ENCODE data around the gene ATP1B1. TPM values are rescaled to one million over a fixed set of nuclear protein-coding genes. Genes with fewer than 3 reads are reported as not detected.

ATP1B1 gene
- total RNA-seq, 2 experiments from 2014 or later: 12.2 to 13.3 TPM

DNA sequence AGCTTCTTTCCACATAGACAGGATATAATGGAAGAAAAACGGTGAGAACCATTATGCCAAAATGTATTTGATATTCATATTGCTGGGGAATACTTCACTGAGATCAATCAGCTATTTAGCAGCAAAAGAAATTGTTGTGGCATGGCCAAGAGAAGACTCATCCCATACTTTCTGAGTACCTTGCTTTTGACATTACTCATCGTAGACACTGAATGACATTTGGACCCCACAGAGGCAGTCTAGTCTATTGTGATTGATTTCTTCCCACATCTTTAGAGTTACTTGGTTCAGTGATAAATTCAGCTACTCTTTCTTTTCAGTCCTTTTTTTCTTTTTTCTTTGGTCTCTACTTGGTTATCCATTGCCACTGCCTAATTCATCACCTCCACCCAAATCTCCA, 22.1 kb downstream of the ATP1B1 start:
- no peaks in the 10 kb centered on the region for H3K9me3 Mint-ChIP-seq
- no peak for ATAC-seq (ENCODE audit: low read depth)

GRCh38 chr1:169129109-169129784, 22.8 kb downstream of the ATP1B1 start:
- Mint-ChIP-seq H3K27ac (no peak overlapping the region), H3K4me1 (peaks cover 5% of the 10 kb centered on the region), H3K36me3 (peaks cover 38% of the 10 kb centered on the region), H3K9me3 (no peaks in the 10 kb centered on the region), H3K4me3 (no peak overlapping the region), H3K27me3 (no peaks in the 10 kb centered on the region)
- POLR2A ChIA-PET: no interaction called here
- no peak for DNase-seq
- ATAC-seq (ENCODE audit: low read depth): no peak

More for the DNA sequence above, 22.1 kb downstream of the ATP1B1 start:
- no peak overlapping the region for H3K4me3 Mint-ChIP-seq
- H3K27me3 Mint-ChIP-seq: no peaks in the 10 kb centered on the region
- POLR2A ChIA-PET: no interaction called here
- H3K27ac Mint-ChIP-seq: no peak overlapping the region
- peaks cover 1% of the 10 kb centered on the region for H3K4me1 Mint-ChIP-seq
- DNase-seq: no peak
- H3K36me3 Mint-ChIP-seq: peaks cover 38% of the 10 kb centered on the region

GRCh38 chr1:169130683-169131082, 24.2 kb downstream of the ATP1B1 start:
- H3K4me1 Mint-ChIP-seq: peaks cover 5% of the 10 kb centered on the region
- H3K36me3 Mint-ChIP-seq: peaks cover 27% of the 10 kb centered on the region
- POLR2A ChIA-PET: no interaction called here
- no peaks in the 10 kb centered on the region for H3K27me3 Mint-ChIP-seq
- H3K4me3 Mint-ChIP-seq: no peak overlapping the region
- no peak for DNase-seq
- H3K9me3 Mint-ChIP-seq: no peaks in the 10 kb centered on the region
- H3K27ac Mint-ChIP-seq: no peak overlapping the region
- ATAC-seq (ENCODE audit: low read depth): no peak

- Mint-ChIP-seq H3K27ac (no peak overlapping the region), H3K36me3 (peaks cover 30% of the 10 kb centered on the region), H3K4me1 (peaks cover 5% of the 10 kb centered on the region), H3K9me3 (peaks cover 1% of the 10 kb centered on the region), H3K27me3 (no peaks in the 10 kb centered on the region), H3K4me3 (no peak overlapping the region)
- ATAC-seq (ENCODE audit: low read depth) (no peak), DNase-seq (no peak)
- POLR2A ChIA-PET: no interaction called here
These were observed 26.2 kb downstream of the ATP1B1 start for GRCh38 chr1:169132512-169133227.

- DNase-seq: no peak
- H3K9me3 Mint-ChIP-seq: peaks cover 1% of the 10 kb centered on the region
- H3K27ac Mint-ChIP-seq: no peak overlapping the region
- H3K4me1 Mint-ChIP-seq: peaks cover 5% of the 10 kb centered on the region
- POLR2A ChIA-PET: no interaction called here
- peaks cover 26% of the 10 kb centered on the region for H3K36me3 Mint-ChIP-seq
- ATAC-seq (ENCODE audit: low read depth): no peak
- no peak overlapping the region for H3K4me3 Mint-ChIP-seq
- no peaks in the 10 kb centered on the region for H3K27me3 Mint-ChIP-seq
These were observed 26.7 kb downstream of the ATP1B1 start for GRCh38 chr1:169133228-169133576.

- POLR2A ChIA-PET: no interaction called here
- H3K36me3 Mint-ChIP-seq: peaks cover 22% of the 10 kb centered on the region
- H3K27me3 Mint-ChIP-seq: no peaks in the 10 kb centered on the region
- no peak overlapping the region for H3K4me3 Mint-ChIP-seq
- H3K9me3 Mint-ChIP-seq: peaks cover 3% of the 10 kb centered on the region
- H3K27ac Mint-ChIP-seq: no peak overlapping the region
- H3K4me1 Mint-ChIP-seq: peaks cover 8% of the 10 kb centered on the region
- no peak for ATAC-seq (ENCODE audit: low read depth)
- DNase-seq: no peak
These were observed 27.5 kb downstream of the ATP1B1 start for GRCh38 chr1:169133801-169134502.

GRCh38 chr1:169137357-169137756, 30.9 kb downstream of the ATP1B1 start:
- Mint-ChIP-seq H3K4me1 (peaks cover 9% of the 10 kb centered on the region), H3K36me3 (peaks cover 16% of the 10 kb centered on the region), H3K27ac (no peak overlapping the region), H3K27me3 (no peaks in the 10 kb centered on the region), H3K4me3 (no peak overlapping the region), H3K9me3 (peaks cover 3% of the 10 kb centered on the region)
- ATAC-seq (ENCODE audit: low read depth): no peak
- POLR2A ChIA-PET: no interaction called here
- DNase-seq: no peak

DNA sequence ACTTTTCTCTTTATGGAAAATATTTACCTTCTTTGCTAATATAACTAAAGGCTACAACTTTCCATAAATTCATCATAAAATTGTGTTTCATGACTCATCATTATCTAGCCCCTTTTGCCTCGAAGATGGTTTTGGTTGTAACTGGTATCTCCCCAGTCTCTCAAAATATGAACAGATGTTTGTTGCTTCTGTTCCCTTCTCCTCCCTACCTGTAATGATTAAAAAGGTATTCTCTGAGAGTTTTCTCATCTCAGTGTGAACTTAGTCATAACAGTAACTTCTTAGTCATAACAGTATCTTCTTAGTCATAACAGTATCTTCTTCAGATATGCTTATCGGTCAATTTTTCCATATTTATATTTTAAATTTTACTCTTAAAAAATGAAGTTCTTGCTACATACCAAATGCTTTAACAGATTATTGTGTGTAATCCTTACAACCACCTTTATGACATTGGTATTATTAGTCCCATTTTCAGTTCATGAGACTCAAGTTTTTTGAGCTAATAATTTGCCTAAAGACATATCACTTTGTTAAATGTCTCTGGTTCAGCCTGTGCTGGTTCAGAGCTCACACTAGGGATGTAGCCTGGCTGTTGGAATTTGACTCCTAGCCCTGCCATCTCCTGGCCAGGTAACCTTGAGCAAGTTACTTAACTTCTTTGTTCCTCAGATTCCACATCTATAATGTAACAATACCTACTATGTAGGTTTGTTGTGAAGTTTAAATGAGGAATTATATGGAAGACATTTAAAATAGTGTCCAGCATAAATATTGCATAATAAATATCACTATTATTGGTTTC, 32.6 kb downstream of the ATP1B1 start:
- Mint-ChIP-seq H3K27me3 (no peaks in the 10 kb centered on the region), H3K4me3 (no peak overlapping the region), H3K9me3 (peaks cover 3% of the 10 kb centered on the region), H3K27ac (no peak overlapping the region), H3K4me1 (peaks cover 6% of the 10 kb centered on the region), H3K36me3 (peaks cover 14% of the 10 kb centered on the region)
- peak; percentile 67 for ATAC-seq (ENCODE audit: low read depth)
- DNase-seq: no peak
- POLR2A ChIA-PET: no interaction called here

DNA sequence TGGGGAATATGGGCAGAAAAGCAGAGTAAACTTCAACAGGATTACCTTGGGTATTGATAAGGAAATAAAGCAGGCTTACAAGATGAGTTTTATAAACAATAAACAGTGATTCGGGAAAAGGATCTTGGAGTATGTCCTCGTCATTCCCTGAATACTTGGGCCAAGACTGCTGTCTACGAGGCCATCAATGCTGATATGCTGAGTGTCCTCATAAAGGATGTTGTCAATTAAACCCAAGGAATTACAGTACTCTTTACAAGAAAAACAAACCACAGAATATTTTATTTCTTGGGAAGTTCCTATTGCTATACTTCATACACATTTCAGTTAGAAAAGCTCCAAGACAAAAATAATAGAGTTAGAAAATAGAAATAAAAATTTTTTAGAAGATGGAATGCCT, 34.9 kb downstream of the ATP1B1 start:
- ATAC-seq (ENCODE audit: low read depth) (no peak), DNase-seq (no peak)
- Mint-ChIP-seq H3K27ac (no peak overlapping the region), H3K27me3 (no peaks in the 10 kb centered on the region), H3K36me3 (peaks cover 14% of the 10 kb centered on the region), H3K9me3 (peaks cover 3% of the 10 kb centered on the region), H3K4me1 (peaks cover 6% of the 10 kb centered on the region), H3K4me3 (no peak overlapping the region)
- POLR2A ChIA-PET: no interaction called here

DNA sequence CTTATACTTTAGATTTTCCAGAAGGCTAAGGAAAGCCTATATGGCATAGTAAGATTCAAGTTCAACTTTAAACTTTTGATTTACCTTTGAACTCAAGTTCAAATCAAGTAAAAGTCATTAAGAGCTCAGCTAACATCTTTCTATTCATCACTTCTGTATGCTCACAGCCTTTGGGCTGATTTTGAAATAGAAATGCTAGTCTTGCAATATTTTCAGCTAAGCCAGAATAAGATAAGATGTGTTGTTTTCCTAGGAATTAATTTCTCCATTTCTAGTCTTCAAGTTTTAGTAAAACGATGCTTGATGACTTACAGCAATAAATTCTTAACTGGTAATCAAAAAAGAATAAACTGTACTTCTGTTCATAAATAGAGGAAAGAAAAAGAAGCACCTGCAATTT, 35.6 kb downstream of the ATP1B1 start:
- no peak for DNase-seq
- no peak overlapping the region for H3K4me3 Mint-ChIP-seq
- peaks cover 6% of the 10 kb centered on the region for H3K4me1 Mint-ChIP-seq
- H3K9me3 Mint-ChIP-seq: peaks cover 3% of the 10 kb centered on the region
- ATAC-seq (ENCODE audit: low read depth): no peak
- no peak overlapping the region for H3K27ac Mint-ChIP-seq
- H3K36me3 Mint-ChIP-seq: peaks cover 13% of the 10 kb centered on the region
- POLR2A ChIA-PET: no interaction called here
- no peaks in the 10 kb centered on the region for H3K27me3 Mint-ChIP-seq

DNA sequence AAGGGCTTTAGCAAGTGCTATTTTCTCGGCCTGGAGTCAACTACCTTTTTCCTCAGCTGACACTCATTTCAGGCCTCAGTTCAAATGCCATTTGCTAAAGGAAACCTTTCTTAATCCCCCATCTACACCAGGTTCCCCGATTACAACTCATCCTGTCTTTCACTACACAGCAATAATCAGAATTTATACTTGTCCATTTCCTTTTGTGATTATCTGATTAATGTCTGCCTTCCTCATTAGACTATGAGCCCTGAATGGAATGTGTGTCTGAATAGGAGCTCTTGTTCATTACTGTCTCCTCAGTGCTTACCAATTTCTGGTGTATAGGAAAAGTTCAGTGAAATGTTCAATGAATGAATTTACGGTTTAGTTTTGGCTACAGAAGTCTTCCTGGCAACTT, 36.9 kb downstream of the ATP1B1 start:
- Mint-ChIP-seq H3K4me3 (no peak overlapping the region), H3K27me3 (no peaks in the 10 kb centered on the region), H3K4me1 (peaks cover 6% of the 10 kb centered on the region), H3K9me3 (peaks cover 1% of the 10 kb centered on the region), H3K36me3 (peaks cover 10% of the 10 kb centered on the region), H3K27ac (no peak overlapping the region)
- POLR2A ChIA-PET: no interaction called here
- DNase-seq (no peak), ATAC-seq (ENCODE audit: low read depth) (no peak)

DNA sequence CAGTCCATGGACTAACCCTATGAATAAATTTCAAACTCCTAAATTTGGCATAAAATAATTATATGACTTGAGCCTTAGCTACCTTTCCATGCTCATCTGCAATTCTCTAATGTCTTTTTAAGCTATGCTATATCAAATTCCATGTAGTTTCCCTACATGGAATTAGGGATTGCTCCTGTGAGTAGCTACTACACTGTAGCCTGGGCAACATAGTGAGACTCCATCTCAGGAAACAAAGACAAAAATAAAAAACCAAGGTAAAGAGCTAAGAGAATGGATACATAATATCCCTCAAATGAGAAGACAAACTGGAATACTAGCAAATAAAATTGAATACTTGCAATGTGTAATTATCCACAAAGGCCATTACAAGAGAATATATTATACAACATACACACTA, 37.5 kb downstream of the ATP1B1 start:
- H3K27me3 Mint-ChIP-seq: no peaks in the 10 kb centered on the region
- POLR2A ChIA-PET: no interaction called here
- no peaks in the 10 kb centered on the region for H3K9me3 Mint-ChIP-seq
- ATAC-seq (ENCODE audit: low read depth) (no peak), DNase-seq (no peak)
- H3K27ac Mint-ChIP-seq: no peak overlapping the region
- H3K4me3 Mint-ChIP-seq: no peak overlapping the region
- peaks cover 2% of the 10 kb centered on the region for H3K4me1 Mint-ChIP-seq
- H3K36me3 Mint-ChIP-seq: peaks cover 7% of the 10 kb centered on the region

- Mint-ChIP-seq H3K27ac (no peak overlapping the region), H3K27me3 (no peaks in the 10 kb centered on the region), H3K4me1 (peaks cover 2% of the 10 kb centered on the region), H3K36me3 (peaks cover 4% of the 10 kb centered on the region), H3K9me3 (no peaks in the 10 kb centered on the region), H3K4me3 (no peak overlapping the region)
- ATAC-seq (ENCODE audit: low read depth) (no peak), DNase-seq (no peak)
- POLR2A ChIA-PET: no interaction called here
These were observed 38.6 kb downstream of the ATP1B1 start for GRCh38 chr1:169144941-169145626.
